CD4-positive, CD25-positive, alpha-beta regulatory T cell (primary cell): ENCODE measurements around the gene PILRB. TPM values are rescaled to one million over a fixed set of nuclear protein-coding genes. Genes with fewer than 3 reads are reported as not detected.
A peak's percentile ranks its signal among the peaks of the same experiment; 100 is the strongest.

Source experiments
- ATAC-seq, 2 donors: fragments of 150-1000 bp; cut with Tn5 transposase; one replicate each; pipeline ENCODE4 v1.10.0; 2021; ENCODE audit warnings: low read depth in 2 of 2, moderate number of reproducible peaks in 2 of 2, moderate library complexity in 1 of 2
- DNase-seq, 3 donors: peaks; one replicate each; pipeline versions ENCODE4 v3.0.0 to v3.0.0-alpha.2; 2012 to 2022; ENCODE audit warnings: mixed read lengths in 1 of 3
- H3K27ac ChIP-seq: one replicate; pipeline ENCODE4 v1.7.0; 2013; ENCODE audit warnings: mild to moderate bottlenecking, low read length; ENCODE audit not compliant: insufficient read depth, poor library complexity, severe bottlenecking
- H3K27me3 ChIP-seq: one replicate; pipeline ENCODE4 v1.7.0; 2013; ENCODE audit warnings: low read length; ENCODE audit not compliant: control insufficient read depth, insufficient read depth
- H3K36me3 ChIP-seq: one replicate; pipeline ENCODE4 v1.7.0; 2013; ENCODE audit warnings: mild to moderate bottlenecking, low read length, moderate library complexity; ENCODE audit not compliant: control insufficient read depth, insufficient read depth
- H3K4me1 ChIP-seq: 2 replicates; pipeline ENCODE4 v1.7.0; 2013; ENCODE audit warnings: mild to moderate bottlenecking, low read length; ENCODE audit not compliant: insufficient read depth, control insufficient read depth, poor library complexity, severe bottlenecking
- H3K4me3 ChIP-seq: one replicate; pipeline ENCODE4 v1.7.0; 2013; ENCODE audit warnings: low read depth, mild to moderate bottlenecking, low read length, moderate library complexity
- H3K9me3 ChIP-seq, 2 experiments: 1 replicate in 1 of 2; 2 replicates in 1 of 2; pipeline ENCODE4 v1.7.0; 2013; ENCODE audit warnings: low read length in 2 of 2, mild to moderate bottlenecking in 1 of 2, moderate library complexity in 1 of 2; ENCODE audit not compliant: control insufficient read depth in 2 of 2
- H3K27ac Mint-ChIP-seq, 3 donors: one replicate each; pipeline ENCODE4 v1.8.0; 2020 to 2022; ENCODE audit warnings: mild to moderate bottlenecking in 3 of 3, mixed read lengths in 3 of 3, moderate library complexity in 2 of 3
- H3K27me3 Mint-ChIP-seq: one replicate; pipeline ENCODE4 v1.8.0; 2022; ENCODE audit warnings: mild to moderate bottlenecking, mixed read lengths
- H3K36me3 Mint-ChIP-seq: one replicate; pipeline ENCODE4 v1.8.0; 2020; ENCODE audit warnings: mixed read lengths
- H3K4me1 Mint-ChIP-seq, 4 donors: one replicate each; pipeline ENCODE4 v1.8.0; 2020 to 2022; ENCODE audit warnings: mixed read lengths in 4 of 4, mild to moderate bottlenecking in 1 of 4
- H3K4me3 Mint-ChIP-seq, 4 donors: one replicate each; pipeline ENCODE4 v1.8.0; 2020 to 2022; ENCODE audit warnings: mild to moderate bottlenecking in 4 of 4, mixed read lengths in 4 of 4, moderate library complexity in 3 of 4
- H3K9me3 Mint-ChIP-seq, 7 donors: one replicate each; pipeline ENCODE4 v1.8.0; 2020 to 2022; ENCODE audit warnings: mixed read lengths in 7 of 7, mild to moderate bottlenecking in 3 of 7, moderate library complexity in 2 of 7
- polyA plus RNA-seq, 4 donors: library from polyadenylated mRNA; unstranded; fragments of 300-500 nt; fragmentation: Illumina TruSeq; gene quantifications; one replicate each; pipeline ENCODE4 v1.2.3, GENCODE V29; 2021
- total RNA-seq: library from RNA; stranded (reverse); gene quantifications from one replicate; pipeline ENCODE4 v1.2.3, GENCODE V29; 2022

Gene PILRB
- total and polyA plus RNA-seq, 5 donors from 2014 or later: 2.1 to 88.0 (median 2.8) TPM

- H3K27me3 ChIP-seq: no peaks in the 10 kb centered on the region
- H3K9me3 ChIP-seq: no peaks in the 10 kb centered on the region
- peak overlapping the region in 2 of 3 donors; percentile 32 to 73 for H3K27ac Mint-ChIP-seq
- H3K36me3 ChIP-seq: peaks cover 6% of the 10 kb centered on the region
- ATAC-seq (no peak), DNase-seq (no peak)
- peaks cover 8% of the 10 kb centered on the region for H3K4me1 ChIP-seq
- no peaks in the 10 kb centered on the region for H3K27me3 Mint-ChIP-seq
- H3K4me1 Mint-ChIP-seq: peaks cover 0 to 17% (median 10%) of the 10 kb centered on the region in 4 donors
- no peak overlapping the region for H3K4me3 ChIP-seq
- H3K4me3 Mint-ChIP-seq: no peak overlapping the region
- peaks cover 13% of the 10 kb centered on the region for H3K36me3 Mint-ChIP-seq
- H3K27ac ChIP-seq: no peak overlapping the region
- H3K9me3 Mint-ChIP-seq: peaks cover 0 to 1% (median 0%) of the 10 kb centered on the region in 7 donors
Observed at GRCh38 chr7:100366411-100367250, 8.7 kb downstream of the PILRB start.

- H3K27me3 Mint-ChIP-seq: no peaks in the 10 kb centered on the region
- peaks cover 0 to 17% (median 10%) of the 10 kb centered on the region in 4 donors for H3K4me1 Mint-ChIP-seq
- Histone ChIP-seq H3K4me3 (no peak overlapping the region), H3K9me3 (no peaks in the 10 kb centered on the region), H3K4me1 (peaks cover 8% of the 10 kb centered on the region), H3K27ac (no peak overlapping the region), H3K27me3 (no peaks in the 10 kb centered on the region), H3K36me3 (peaks cover 5% of the 10 kb centered on the region)
- H3K27ac Mint-ChIP-seq: no peak overlapping the region
- peaks cover 0 to 1% (median 0%) of the 10 kb centered on the region in 7 donors for H3K9me3 Mint-ChIP-seq
- peaks cover 13% of the 10 kb centered on the region for H3K36me3 Mint-ChIP-seq
- H3K4me3 Mint-ChIP-seq: no peak overlapping the region
- ATAC-seq: no peak
- no peak for DNase-seq
Observed at GRCh38 chr7:100367251-100367620, 9.3 kb downstream of the PILRB start.

- peaks cover 8% of the 10 kb centered on the region for H3K4me1 ChIP-seq
- H3K36me3 ChIP-seq: no peaks in the 10 kb centered on the region
Observed at GRCh38 chr7:100367676-100368613, 10.0 kb downstream of the PILRB start.

GRCh38 chr7:100369105-100369504, 11.2 kb downstream of the PILRB start:
- Histone ChIP-seq H3K9me3 (no peaks in the 10 kb centered on the region), H3K36me3 (no peaks in the 10 kb centered on the region), H3K4me1 (peaks cover 8% of the 10 kb centered on the region), H3K27ac (no peak overlapping the region), H3K4me3 (no peak overlapping the region), H3K27me3 (no peaks in the 10 kb centered on the region)
- Mint-ChIP-seq H3K36me3 (peaks cover 7% of the 10 kb centered on the region), H3K27ac (peak overlapping the region in 1 of 3 donors; percentile 95), H3K4me3 (no peak overlapping the region), H3K9me3 (peaks cover 0 to 1% (median 0%) of the 10 kb centered on the region in 7 donors), H3K4me1 (peaks cover 0 to 17% (median 8%) of the 10 kb centered on the region in 4 donors), H3K27me3 (no peaks in the 10 kb centered on the region)
- ATAC-seq (peak; percentile 66 to 67), DNase-seq (no peak)

More at GRCh38 chr7:100367676-100368613, 10.0 kb downstream of the PILRB start:
- Histone ChIP-seq H3K9me3 (no peaks in the 10 kb centered on the region), H3K27ac (no peak overlapping the region), H3K4me3 (no peak overlapping the region), H3K27me3 (no peaks in the 10 kb centered on the region)
- Mint-ChIP-seq H3K36me3 (peaks cover 13% of the 10 kb centered on the region), H3K27ac (peak overlapping the region in 1 of 3 donors; percentile 42), H3K4me1 (peaks cover 0 to 17% (median 10%) of the 10 kb centered on the region in 4 donors), H3K4me3 (no peak overlapping the region), H3K9me3 (peaks cover 0 to 1% (median 0%) of the 10 kb centered on the region in 7 donors), H3K27me3 (no peaks in the 10 kb centered on the region)
- ATAC-seq (no peak), DNase-seq (no peak)

- Histone ChIP-seq H3K4me1 (peaks cover 8% of the 10 kb centered on the region), H3K4me3 (no peak overlapping the region), H3K9me3 (no peaks in the 10 kb centered on the region), H3K36me3 (no peaks in the 10 kb centered on the region), H3K27me3 (no peaks in the 10 kb centered on the region), H3K27ac (no peak overlapping the region)
- Mint-ChIP-seq H3K27ac (peak overlapping the region in 1 of 3 donors; percentile 67), H3K27me3 (no peaks in the 10 kb centered on the region), H3K4me3 (no peak overlapping the region), H3K4me1 (peaks cover 0 to 17% (median 7%) of the 10 kb centered on the region in 4 donors), H3K36me3 (peaks cover 5% of the 10 kb centered on the region), H3K9me3 (peaks cover 0 to 1% (median 0%) of the 10 kb centered on the region in 7 donors)
- DNase-seq (no peak), ATAC-seq (no peak)
Observed at GRCh38 chr7:100370303-100370702, 12.4 kb downstream of the PILRB start.

GRCh38 chr7:100370746-100371145, 12.8 kb downstream of the PILRB start:
- H3K27ac ChIP-seq: no peak overlapping the region
- peaks cover 0 to 15% (median 7%) of the 10 kb centered on the region in 4 donors for H3K4me1 Mint-ChIP-seq

GRCh38 chr7:100371561-100372171, 13.7 kb downstream of the PILRB start:
- Mint-ChIP-seq H3K27me3 (no peaks in the 10 kb centered on the region), H3K4me3 (no peak overlapping the region), H3K36me3 (no peaks in the 10 kb centered on the region), H3K9me3 (peaks cover 0 to 1% (median 0%) of the 10 kb centered on the region in 7 donors), H3K4me1 (peaks cover 0 to 8% (median 3%) of the 10 kb centered on the region in 4 donors), H3K27ac (peak overlapping the region in 1 of 3 donors; percentile 32)
- H3K36me3 ChIP-seq: no peaks in the 10 kb centered on the region
- no peak overlapping the region for H3K4me3 ChIP-seq
- H3K4me1 ChIP-seq: peaks cover 4% of the 10 kb centered on the region
- ATAC-seq (no peak), DNase-seq (no peak)
- H3K27me3 ChIP-seq: no peaks in the 10 kb centered on the region
- H3K27ac ChIP-seq: no peak overlapping the region
- H3K9me3 ChIP-seq: no peaks in the 10 kb centered on the region

More at GRCh38 chr7:100370746-100371145, 12.8 kb downstream of the PILRB start:
- H3K4me1 ChIP-seq: peaks cover 8% of the 10 kb centered on the region
- no peaks in the 10 kb centered on the region for H3K36me3 ChIP-seq
- DNase-seq: no peak
- no peak overlapping the region for H3K27ac Mint-ChIP-seq
- no peaks in the 10 kb centered on the region for H3K9me3 ChIP-seq
- H3K4me3 ChIP-seq: no peak overlapping the region
- peaks cover 0 to 1% (median 0%) of the 10 kb centered on the region in 7 donors for H3K9me3 Mint-ChIP-seq
- ATAC-seq: no peak
- H3K4me3 Mint-ChIP-seq: no peak overlapping the region
- peaks cover 5% of the 10 kb centered on the region for H3K36me3 Mint-ChIP-seq
- H3K27me3 Mint-ChIP-seq: no peaks in the 10 kb centered on the region
- H3K27me3 ChIP-seq: no peaks in the 10 kb centered on the region
